NAMALWA (cell line): ENCODE results near the gene TAF4B.
"Not testable (repeated sequence)": the region's sequence is repeated elsewhere in the genome, so short reads cannot be mapped to it uniquely, and the experiment has no call there.

Source experiments
- DNase-seq: peaks from one replicate; pipeline ENCODE4 v3.0.0-alpha.2; 2015; ENCODE audit warnings: low spot score

The TAF4B gene

GRCh38 chr18:26233208-26233607, 7.0 kb downstream of the TAF4B start:
- no peak for DNase-seq

DNA sequence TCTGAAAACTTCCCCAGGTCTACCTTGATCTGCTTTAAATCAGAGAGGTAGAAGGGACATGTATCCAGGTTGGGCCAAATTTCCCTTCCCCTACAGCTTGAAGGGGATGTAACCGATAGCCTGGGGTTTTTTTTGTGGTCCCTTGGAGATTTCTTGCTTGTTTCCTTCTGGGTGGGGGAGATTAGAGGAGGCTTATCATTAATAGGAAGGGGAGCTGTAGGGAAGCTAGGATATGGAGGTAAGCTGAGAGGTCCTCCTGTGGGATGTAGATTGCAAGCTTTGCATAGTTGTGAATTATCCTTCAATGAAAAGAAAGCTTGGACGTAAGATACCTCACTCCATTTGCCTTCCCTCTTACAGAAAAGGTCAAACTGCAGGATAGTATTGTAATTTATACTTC, 11.1 kb downstream of the TAF4B start:
- not testable (repeated sequence) for DNase-seq

DNA sequence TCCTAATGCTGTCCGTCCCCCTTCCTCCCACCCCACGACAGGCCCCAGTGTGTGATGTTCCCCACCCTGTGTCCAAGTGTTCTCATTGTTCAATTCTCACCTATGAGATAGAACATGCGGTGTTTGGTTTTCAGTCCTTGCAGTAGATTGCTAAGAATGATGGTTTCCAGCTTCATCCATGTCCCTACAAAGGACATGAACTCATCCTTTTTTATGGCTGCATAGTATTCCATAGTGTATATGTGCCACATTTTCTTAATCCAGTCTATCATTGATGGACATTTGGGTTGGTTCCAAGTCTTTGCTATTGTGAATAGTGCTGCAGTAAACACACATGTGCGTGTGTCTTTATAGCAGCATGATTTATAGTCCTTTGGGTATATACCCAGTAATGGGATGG, 12.5 kb downstream of the TAF4B start:
- not testable (repeated sequence) for DNase-seq

DNA sequence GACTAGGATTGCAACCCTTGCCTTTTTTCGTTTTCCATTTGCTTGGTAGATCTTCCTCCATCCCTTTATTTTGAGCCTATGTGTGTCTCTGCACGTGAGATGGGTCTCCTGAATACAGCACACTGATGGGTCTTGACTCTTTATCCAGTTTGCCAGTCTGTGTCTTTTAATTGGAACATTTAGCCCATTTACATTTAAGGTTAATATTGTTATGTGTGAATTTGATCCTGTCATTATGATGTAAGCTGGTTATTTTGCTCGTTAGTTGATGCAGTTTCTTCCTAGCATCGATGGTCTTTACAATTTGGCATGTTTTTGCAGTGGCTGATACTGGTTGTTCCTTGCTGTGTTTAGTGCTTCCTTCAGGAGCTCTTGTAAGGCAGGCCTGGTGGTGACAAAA, 16.1 kb downstream of the TAF4B start:
- DNase-seq, result not testable (repeated sequence)

DNA sequence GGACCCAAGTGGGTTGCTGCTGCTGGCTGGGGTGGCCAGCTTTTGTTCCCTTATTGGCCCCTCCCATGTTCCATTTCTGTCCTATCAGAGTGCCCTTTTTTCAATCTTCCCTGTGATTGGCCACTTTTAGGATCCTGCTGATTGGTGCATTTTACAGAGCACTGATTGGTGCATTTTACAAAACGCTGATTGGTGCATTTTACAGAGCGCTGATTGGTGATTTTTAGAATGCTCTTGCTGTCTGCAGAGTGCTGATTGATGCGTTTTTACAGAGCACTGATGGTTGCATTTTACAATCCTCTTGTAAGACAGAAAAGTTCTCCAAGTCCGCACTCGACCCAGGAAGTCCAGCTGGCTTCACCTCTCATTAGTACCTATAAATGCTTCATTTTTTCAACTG, 19.2 kb downstream of the TAF4B start:
- peak; percentile 24 for DNase-seq

- DNase-seq, result no peak
Observed at GRCh38 chr18:26252411-26252810, 26.2 kb downstream of the TAF4B start.

GRCh38 chr18:26254808-26255207, 28.6 kb downstream of the TAF4B start:
- DNase-seq, result peak; percentile 52

DNA sequence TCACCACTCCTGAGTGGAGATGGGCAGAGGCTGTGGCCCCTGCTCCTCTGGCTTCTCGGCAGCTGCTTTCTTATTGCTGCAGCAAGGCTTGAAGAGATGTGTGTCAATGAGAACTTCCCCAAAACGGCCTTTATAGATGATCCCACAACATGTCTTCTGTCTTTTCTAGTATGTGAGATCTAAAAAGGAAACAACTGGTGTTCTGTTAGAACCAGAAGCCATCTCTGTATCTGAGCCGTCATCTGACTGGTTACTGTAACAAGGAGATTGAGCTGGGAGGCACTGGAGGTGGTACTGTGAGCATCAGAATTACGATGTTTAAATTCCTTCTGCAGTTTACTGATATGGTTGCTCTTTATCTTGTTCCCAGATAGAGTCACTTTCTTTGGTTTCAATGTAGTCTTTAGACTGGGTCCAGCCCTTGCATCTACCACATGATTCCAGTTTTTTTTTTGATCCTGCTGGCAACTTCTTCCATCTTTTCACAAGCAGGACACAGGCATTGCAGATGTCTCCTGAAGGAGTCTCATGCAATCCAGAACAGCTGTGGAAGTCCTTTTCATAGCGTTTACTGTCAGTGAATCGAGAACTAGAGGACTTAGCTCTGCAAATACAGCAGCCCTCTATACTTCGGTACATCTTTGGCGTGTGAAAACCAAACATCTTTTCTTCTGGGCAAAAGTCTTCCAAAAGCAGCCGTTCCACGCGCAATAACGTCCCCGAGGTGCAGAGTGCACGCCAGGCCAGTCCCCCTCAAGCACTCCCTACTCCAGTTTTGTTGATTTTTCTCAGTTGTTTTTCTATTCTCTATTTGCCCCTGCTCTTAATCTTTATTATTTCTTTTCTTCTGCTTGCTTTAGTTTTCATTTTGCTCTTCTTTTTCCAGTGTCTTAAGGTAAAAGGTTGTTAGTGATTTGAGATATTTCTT, 29.7 kb downstream of the TAF4B start:
- DNase-seq, result peak; percentile 53

GRCh38 chr18:26258711-26259110, 32.5 kb downstream of the TAF4B start:
- DNase-seq, result no peak

- not testable (repeated sequence) for DNase-seq
Observed at GRCh38 chr18:26259416-26259815, 33.2 kb downstream of the TAF4B start.

DNA sequence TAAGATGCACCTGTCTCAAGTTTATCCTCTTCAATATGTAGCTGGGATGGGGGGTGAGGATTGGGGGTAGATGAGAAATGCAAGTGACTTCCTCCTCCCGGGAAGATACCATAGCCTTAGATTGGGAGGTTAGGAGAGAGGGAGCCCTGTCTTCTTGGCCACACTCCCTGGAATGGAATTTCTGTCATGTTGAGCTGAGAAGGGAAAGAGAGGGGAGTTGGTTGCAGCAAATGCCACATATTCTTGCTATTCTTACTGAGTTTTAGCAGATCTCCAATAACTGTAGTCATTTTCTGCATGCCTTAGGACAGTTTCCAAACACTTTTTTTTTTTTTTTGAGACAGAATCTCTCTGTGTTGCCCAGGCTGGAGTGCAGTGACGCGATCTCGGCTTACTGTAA, 35.9 kb downstream of the TAF4B start:
- DNase-seq, result no peak

- no peak for DNase-seq
Observed at GRCh38 chr18:26267357-26267930, 41.2 kb downstream of the TAF4B start.

GRCh38 chr18:26268454-26268853, 42.2 kb downstream of the TAF4B start:
- DNase-seq, result no peak

GRCh38 chr18:26271917-26272549, 45.8 kb downstream of the TAF4B start:
- DNase-seq, result no peak

GRCh38 chr18:26277374-26277773, 51.1 kb downstream of the TAF4B start:
- DNase-seq, result no peak

- DNase-seq, result no peak
Observed at GRCh38 chr18:26279428-26279827, 53.2 kb downstream of the TAF4B start.

GRCh38 chr18:26286008-26286407, 59.8 kb downstream of the TAF4B start:
- DNase-seq, result no peak

DNA sequence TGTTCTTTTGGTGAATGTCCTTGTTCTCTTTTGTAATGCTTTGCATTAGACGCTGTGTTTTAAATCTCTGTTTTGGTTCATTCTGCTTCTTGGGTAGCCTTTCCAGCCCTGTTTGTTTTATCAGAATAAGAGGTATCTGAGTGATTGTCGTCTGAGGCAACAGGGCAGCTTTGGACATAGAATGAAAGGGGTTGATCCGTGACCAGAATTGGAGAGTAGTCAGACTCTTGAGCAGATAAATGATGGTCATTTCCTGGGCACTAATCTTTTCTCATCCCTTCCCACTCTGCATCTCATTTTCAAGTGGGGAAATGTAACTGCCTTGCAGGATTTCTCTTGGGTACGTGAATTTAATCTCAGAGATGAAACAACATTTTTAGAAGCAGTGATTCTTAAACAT, 61.4 kb downstream of the TAF4B start:
- no peak for DNase-seq

- no peak for DNase-seq
Observed at GRCh38 chr18:26290385-26290784, 64.1 kb downstream of the TAF4B start.

DNA sequence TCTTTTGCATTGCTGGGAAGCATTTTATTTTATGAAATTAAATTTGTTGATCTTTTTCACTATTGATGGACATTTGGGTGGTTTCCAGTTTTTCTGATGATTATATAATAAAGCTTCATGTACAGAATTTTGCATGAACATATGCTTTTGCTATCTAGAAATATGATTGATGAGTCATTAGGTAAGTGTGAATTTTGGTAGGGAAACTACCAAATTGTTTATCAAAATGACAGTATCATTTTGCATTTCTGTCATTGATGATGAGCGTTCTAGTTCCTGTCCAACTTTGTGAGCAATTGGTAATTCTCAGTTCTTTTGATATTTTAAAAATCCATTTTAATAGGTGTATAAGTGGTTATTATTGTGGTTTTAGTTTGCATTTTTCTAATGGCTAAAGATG, 67.7 kb downstream of the TAF4B start:
- no peak for DNase-seq

DNA sequence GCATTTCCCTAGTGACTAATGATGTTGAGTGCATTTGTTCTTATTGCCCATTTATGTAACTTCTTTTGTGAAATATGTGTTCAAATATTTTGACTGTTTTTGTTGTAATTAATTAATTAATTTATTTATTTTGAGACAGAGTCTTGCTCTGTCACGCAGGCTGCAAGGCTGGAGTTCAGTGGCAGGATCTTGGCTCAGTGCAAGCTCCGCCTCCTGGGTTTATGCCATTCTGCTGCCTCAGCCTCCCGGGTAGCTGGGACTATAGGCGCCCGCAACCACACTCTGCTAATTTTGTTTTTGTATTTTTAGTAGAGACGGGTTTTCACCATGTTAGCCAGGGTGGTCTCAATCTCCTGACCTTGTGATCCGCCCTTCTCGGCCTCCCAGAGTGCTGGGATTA, 71.9 kb downstream of the TAF4B start:
- DNase-seq, result no peak

GRCh38 chr18:26301681-26302080, 75.4 kb downstream of the TAF4B start:
- no peak for DNase-seq

DNA sequence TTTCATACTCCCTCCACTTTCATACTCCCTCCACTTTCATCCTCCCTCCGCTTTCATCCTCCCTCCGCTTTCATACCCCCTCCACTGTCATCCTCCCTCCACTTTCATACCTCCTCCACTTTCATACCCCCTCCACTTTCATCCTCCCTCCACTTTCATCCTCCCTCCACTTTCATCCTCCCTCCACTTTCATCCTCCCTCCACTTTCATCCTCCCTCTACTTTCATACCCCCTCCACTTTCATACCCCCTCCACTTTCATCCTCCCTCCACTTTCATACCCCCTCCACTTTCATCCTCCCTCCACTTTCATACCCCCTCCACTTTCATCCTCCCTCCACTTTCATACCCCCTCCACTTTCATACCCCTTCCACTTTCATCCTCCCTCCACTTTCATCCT, 77.0 kb downstream of the TAF4B start:
- DNase-seq, result not testable (repeated sequence)
